D721Med (cell line): ENCODE results near the gene PUSL1.

Experiments
- DNase-seq: peaks from one replicate; pipeline ENCODE4 v3.0.0; 2011; ENCODE audit warnings: low spot score; ENCODE audit not compliant: insufficient read length
- FAIRE-seq: peaks from 2 replicates; lab custom pipeline; 2011; peaks lifted over from hg19 to GRCh38; lab: Jason Lieb, UNC
- CTCF ChIP-seq: IDR thresholded peaks from 2 replicates; pipeline ENCODE4 v1.5.1; 2012; ENCODE audit warnings: mild to moderate bottlenecking, control low read depth; ENCODE audit not compliant: insufficient read depth; ENCODE audit errors: missing control alignments

Gene PUSL1

DNA sequence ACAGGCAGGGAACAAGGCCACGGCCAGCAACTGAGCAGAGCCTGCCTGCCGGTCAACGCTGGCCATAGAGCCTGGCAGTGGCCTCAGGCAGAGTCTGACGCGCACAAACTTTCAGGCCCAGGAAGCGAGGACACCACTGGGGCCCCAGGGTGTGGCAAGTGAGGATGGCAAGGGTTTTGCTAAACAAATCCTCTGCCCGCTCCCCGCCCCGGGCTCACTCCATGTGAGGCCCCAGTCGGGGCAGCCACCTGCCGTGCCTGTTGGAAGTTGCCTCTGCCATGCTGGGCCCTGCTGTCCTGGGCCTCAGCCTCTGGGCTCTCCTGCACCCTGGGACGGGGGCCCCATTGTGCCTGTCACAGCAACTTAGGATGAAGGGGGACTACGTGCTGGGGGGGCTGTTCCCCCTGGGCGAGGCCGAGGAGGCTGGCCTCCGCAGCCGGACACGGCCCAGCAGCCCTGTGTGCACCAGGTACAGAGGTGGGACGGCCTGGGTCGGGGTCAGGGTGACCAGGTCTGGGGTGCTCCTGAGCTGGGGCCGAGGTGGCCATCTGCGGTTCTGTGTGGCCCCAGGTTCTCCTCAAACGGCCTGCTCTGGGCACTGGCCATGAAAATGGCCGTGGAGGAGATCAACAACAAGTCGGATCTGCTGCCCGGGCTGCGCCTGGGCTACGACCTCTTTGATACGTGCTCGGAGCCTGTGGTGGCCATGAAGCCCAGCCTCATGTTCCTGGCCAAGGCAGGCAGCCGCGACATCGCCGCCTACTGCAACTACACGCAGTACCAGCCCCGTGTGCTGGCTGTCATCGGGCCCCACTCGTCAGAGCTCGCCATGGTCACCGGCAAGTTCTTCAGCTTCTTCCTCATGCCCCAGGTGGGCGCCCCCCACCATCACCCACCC, 22.9 kb downstream of the PUSL1 start, which contains the start of gene TAS1R3:
Gene TAS1R3, plus strand, starts transcription at position 213 of the 898 bp plus-strand sequence. Its CDS starts 66 bp downstream, at position 279.
- TF ChIP-seq CTCF, result no peak
- FAIRE-seq, result no peak
- DNase-seq, result no peak

GRCh38 chr1:1332031-1332755, 23.8 kb downstream of the PUSL1 start:
- DNase-seq, result no peak
- no peak for FAIRE-seq
- no peak for TF ChIP-seq CTCF

DNA sequence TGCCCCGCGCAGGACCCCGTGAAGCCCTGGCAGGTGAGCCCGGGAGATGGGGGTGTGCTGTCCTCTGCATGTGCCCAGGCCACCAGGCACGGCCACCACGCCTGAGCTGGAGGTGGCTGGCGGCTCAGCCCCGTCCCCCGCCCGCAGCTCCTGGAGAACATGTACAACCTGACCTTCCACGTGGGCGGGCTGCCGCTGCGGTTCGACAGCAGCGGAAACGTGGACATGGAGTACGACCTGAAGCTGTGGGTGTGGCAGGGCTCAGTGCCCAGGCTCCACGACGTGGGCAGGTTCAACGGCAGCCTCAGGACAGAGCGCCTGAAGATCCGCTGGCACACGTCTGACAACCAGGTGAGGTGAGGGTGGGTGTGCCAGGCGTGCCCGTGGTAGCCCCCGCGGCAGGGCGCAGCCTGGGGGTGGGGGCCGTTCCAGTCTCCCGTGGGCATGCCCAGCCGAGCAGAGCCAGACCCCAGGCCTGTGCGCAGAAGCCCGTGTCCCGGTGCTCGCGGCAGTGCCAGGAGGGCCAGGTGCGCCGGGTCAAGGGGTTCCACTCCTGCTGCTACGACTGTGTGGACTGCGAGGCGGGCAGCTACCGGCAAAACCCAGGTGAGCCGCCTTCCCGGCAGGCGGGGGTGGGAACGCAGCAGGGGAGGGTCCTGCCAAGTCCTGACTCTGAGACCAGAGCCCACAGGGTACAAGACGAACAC, 24.5 kb downstream of the PUSL1 start:
- no peak for TF ChIP-seq CTCF
- no peak for FAIRE-seq
- no peak for DNase-seq

GRCh38 chr1:1333551-1334241, 25.3 kb downstream of the PUSL1 start:
- FAIRE-seq (no peak), DNase-seq (no peak)
- TF ChIP-seq CTCF, result no peak

DNA sequence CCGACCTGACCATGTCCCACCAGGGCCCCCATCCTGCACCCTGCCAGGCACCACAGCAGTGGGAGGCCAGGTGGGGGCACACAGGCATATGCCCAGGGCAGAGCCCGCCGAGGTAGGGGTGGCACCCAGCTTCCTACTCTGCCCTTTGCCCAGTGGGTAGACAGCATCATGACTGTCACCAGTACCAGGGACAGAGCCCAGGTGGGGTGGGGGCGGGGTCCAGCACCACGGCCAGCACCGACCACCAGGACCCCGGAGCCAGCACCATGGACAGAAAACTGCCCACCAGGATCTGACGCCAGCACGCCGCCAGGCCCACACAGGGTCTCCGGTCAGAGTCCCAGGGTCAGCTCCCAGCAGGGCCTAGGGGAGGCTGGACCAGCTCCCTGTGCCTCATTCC, 26.4 kb downstream of the PUSL1 start:
- FAIRE-seq (no peak), DNase-seq (no peak)
- no peak for TF ChIP-seq CTCF

DNA sequence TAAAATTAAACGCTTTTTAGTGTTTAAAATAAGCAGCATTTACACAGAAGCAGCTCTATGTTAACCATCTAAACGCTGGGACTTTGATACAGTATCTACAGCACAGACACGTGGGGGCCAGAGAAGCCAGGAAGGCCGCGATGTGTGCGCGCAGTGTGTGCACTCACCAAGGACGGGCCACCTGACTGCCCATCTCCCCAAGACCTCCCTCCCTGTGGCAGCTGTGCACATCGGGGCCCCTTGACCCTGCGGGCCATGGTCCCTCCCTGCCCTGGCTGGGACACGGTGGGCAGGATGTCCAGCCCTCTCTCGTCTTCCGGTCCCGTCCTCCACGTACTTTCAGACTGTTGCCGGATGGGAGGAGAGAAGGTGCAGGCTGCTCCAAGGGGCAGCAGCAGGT, 26.9 kb downstream of the PUSL1 start:
- TF ChIP-seq CTCF, result no peak
- DNase-seq (no peak), FAIRE-seq (no peak)
